Measurements from ENCODE around the gene ALDH9A1.
A peak's percentile ranks its signal among the peaks of the same experiment; 100 is the strongest.
"Not testable (repeated sequence)": the region's sequence is repeated elsewhere in the genome, so short reads cannot be mapped to it uniquely, and the experiment has no call there.

Gene ALDH9A1

DNA sequence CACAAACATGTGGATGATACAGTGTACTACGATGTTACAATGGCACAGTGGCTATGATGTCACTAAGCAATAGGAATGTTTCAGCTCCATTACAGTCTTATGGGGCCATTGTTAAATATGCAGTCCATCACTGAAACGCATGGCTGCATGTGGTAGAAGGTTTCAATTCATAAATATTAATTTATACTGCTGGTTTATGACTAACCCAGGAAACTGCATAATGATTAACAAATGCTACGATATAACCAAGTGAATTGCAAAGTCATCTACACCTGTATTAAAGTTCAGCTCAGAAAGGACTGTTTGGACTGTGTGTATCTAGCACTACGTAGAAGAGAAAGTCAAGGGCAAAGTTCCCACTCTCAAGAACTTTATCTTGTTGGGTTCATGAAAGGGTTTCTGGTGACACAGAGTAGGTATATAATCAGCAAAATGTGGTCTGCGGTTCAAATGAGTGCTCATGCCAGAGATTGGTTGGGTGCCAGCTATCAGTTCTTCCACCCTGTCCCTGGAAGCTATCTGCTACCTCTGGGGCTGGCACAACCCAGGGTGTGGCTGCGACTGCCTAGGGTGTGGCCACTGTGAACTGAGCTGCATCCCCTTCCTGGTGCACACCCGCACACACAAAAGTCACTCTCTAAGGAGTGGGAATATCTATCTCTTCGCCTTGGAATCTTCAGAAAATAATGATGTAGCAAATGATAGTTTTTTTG, 52.6 kb downstream of the ALDH9A1 start:
- no peak for DNase-seq (ENCODE audit: low read depth)

GRCh38 chr1:165644064-165644735, 54.2 kb downstream of the ALDH9A1 start:
- DNase-seq (ENCODE audit: low read depth), result no peak

- no peak for DNase-seq (ENCODE audit: low read depth)
These were observed 57.0 kb downstream of the ALDH9A1 start for GRCh38 chr1:165641231-165641987.

- no peak for DNase-seq (ENCODE audit: low read depth)
These were observed 58.3 kb downstream of the ALDH9A1 start for GRCh38 chr1:165639821-165640623.

- not testable (repeated sequence) for DNase-seq (ENCODE audit: low read depth)
These were observed 60.2 kb downstream of the ALDH9A1 start for GRCh38 chr1:165638211-165638610.

DNA sequence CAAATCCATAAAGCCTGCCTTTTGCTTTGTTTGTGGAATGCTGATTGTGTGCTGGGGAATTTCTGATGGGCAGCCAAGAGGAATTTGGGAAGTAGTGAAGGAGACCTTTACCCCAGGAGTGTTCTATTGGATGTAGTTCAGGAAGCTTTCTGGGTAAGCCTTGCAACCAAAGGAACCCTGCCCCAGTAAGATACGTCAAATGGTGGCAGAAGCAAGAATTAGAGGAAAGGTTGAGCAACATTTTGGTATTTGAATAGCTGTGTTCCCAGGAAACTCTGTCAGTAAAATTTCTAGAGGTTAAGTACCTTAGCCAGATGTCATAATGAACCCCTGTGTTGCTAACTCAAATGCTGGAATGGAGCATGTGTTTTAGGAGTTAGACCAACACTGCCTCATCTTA, 60.9 kb downstream of the ALDH9A1 start:
- DNase-seq (ENCODE audit: low read depth), result no peak

- DNase-seq (ENCODE audit: low read depth), result no peak
These were observed 62.5 kb downstream of the ALDH9A1 start for GRCh38 chr1:165635823-165636222.

DNA sequence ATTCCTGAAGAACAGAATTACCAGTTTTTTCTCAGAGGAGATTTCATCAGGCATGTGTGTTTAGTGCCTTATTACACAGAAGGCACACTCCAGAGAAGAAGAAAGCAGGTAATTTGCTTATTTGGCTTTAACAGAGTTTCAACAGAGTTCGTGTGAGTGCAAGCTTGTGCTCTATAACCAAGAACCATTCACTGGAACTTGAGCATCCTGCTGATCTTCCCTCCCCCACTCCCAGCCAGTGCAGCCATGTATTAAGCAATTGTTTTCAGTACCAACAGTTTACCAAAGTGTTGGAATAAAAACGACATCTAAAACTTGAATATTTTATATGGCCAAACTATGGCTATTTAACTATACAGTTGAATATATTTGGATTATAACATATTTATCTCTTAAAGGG, 63.0 kb downstream of the ALDH9A1 start:
- no peak for DNase-seq (ENCODE audit: low read depth)

DNA sequence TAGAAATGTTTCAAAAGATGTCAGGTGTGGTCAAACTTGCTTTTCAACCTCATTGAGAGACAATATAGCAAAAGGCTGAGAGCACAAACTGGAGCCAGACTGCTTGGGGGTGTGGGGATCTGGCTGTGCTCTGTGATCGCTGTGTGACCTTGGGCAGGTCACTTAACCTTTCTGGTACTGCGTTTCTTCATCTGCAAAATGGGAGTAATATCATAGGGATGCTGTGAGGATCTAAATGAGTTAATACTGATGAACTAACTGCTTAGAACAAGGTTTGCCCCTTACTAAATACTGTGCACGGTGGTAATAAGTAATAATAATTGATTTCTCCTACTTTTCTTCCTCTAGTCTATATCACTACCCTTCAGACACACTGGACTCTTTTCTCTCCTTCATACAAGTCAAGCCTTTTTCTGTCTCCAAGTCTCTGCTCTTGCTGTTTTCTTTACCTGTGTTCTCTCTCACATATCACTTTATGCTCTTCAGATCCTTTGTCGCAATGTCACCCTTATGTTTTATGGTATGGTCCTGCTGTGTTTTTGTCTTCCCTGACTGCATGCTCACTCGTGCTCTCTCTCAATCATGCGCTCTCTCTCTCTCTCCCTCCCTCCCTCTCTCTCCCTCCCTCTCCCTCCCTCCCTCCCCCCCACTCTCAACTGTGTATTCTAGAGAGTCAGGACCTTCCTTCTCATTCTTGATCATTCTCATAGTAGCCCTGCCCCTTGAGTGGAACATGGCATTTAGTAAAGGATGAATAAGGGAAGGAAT, 64.0 kb downstream of the ALDH9A1 start:
- no peak for DNase-seq (ENCODE audit: low read depth)

GRCh38 chr1:165633614-165634013, 64.7 kb downstream of the ALDH9A1 start:
- no peak for DNase-seq (ENCODE audit: low read depth)

GRCh38 chr1:165632491-165632890, 65.9 kb downstream of the ALDH9A1 start:
- DNase-seq (ENCODE audit: low read depth), result no peak

GRCh38 chr1:165632152-165632469, 66.3 kb downstream of the ALDH9A1 start:
- DNase-seq (ENCODE audit: low read depth), result no peak

DNA sequence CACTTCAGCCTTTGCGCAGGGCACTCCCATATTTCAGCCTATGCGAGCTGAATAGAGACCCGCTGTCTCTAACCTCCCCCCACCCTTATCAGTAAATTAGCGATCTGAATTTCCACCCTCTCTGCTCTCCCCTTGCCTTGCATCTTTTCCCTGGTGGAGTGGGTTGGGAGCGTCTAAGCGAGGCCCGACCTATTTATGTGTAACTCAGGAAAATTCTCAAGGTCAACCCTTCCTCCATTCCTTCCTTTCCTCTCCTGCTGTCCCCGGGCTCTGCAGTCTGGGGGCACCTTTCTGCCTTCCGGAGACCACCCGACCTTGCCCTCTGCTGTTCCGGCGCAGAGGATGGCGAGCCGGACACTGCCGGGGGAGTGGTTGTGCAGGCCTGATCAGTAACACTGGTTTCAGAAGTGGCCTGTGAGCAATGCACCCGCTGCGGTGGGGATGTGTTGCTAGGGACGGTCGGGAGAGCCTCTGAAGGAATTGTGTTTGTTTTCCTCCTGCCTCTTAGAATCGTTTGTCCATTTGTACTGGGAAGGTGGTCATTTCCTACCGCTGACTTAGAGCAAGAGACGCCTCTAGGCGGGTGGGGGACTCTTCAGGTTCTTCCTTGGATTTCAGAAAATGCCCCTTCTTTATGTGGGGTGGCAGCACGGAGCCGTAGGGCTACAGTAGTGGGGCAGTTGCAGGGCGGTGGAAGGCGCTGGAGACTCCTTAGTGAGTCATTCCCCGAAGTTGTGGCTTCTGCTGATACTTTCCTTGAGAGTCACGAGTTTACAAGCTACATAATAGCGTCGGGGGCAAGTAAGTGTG, 66.8 kb downstream of the ALDH9A1 start:
- DNase-seq (ENCODE audit: low read depth), result peak; percentile 81

DNA sequence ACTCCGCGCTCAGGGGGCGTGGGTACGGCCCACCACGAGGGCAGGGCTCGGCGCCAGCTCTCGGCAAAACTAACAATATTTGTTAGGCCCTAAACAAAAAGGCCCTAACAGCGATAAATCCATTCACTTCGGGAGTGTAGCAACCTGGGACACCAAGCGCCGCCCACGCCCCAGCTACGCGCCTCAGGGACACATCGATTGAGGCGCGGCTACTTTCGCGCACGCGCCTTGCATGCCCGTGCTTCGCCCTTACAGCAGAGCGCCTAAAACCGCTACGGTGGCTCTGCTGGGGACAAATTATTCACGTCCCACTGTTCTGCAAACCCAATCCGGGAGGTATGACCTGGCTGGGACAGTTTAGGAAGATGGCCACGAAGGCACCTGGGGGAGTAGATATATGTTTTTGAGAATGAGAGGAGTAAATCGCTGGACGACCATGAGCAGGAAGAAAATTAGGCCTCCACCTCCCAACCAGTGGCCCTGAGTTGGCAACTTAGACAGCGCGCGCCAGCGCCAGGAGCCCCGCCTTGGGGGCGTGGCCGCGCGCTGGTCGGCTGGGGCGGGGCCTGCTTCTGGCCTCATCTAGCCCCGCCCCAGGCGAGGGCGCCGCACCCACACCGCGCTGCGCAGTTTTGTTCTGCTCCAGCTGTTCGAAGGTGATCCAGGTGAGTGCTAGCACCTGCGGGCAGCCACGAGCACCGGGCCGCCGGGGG, 67.6 kb downstream of the ALDH9A1 start, which contains the start of gene MGST3:
MGST3 (plus strand) TSS at position 606 of the 713 bp plus-strand sequence. CDS start 18,614 bp downstream, outside the sequence.
- DNase-seq (ENCODE audit: low read depth), result peak; percentile 91

DNA sequence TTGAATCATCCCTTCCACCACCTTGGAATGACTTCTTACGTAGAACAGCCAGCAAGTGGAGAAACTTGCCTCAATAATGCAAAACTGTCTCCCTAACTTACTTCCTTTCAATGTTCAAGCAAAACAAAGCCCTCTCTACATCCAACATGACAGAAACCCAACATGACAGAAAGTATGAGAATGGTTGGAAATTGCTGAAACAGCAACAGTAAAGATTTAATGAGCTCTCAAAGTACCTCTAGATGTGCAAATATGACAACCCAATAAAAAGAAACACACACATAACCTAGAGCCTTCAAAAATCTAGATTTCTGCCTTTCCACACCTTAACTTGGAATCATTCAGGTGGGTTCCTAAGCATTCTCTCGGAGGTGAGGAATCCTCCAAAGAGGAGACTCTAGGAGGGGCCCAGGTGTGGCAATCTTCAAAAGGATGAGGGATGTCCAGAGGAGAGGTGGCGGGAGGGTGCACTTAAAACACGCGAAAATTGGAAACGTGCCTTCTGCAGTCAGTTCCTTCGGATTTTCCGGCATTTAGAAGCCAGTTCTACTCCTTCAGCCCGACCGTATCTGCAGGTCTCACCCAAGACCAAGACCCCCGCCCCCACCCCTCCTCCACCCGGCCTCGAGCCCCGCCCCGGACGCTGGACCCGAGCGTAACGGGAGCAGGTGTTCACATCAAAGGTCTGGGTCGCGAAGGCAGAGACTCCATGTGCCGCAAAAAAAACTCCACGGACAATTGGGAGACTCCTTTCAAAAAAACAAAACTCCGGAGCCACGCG, 68.3 kb downstream of the ALDH9A1 start:
- no peak for DNase-seq (ENCODE audit: low read depth)

DNA sequence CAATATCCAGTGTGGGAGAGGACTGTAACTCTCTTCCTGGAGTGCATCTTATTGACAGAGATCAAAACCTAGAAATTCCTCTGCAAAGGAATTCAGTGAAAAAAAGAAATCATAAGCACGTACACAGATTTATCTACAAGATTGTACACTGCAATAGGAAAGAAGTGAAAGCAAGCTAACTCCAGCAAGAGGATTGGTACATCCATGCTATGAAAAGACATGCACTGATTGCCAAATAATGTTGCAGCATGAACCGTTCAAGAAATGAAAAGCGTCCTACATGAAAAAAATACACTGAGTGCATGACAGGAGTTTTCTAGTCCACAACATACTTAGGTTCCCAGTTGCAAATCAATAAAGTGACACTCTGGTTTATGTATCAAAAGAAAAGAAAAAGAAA, 69.2 kb downstream of the ALDH9A1 start:
- DNase-seq (ENCODE audit: low read depth), result no peak

DNA sequence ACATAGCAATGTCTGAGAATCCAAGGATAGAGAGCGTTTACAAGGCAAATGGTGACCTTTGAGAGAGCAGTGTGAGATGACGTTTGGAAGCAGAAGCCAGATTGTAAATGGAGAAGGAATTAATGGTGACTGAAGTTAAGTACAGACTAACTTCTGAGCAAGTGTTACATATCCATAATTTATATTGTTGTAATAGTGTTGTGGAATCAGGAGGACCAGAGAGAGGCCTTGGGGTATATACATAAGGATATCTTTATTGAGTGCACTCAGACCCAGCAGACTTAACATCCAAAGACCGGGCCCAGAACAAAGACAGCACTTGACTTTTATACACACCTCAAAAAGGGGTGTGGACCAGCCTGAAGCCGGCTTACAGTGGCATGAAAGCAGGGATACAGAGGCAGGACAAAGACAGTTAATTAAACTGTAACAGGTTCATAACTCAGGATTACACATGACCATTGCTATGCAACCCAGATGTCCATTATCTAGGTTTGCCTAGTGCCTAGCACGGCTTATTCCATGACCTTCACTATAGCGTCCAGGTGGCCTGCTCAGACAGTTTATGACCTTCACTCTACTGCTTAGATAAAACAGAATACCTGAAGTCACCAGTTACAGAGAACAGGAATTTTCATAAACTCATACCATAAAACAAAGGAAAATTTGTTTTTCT, 70.1 kb downstream of the ALDH9A1 start:
- DNase-seq (ENCODE audit: low read depth), result no peak

- DNase-seq (ENCODE audit: low read depth), result no peak
These were observed 73.9 kb downstream of the ALDH9A1 start for GRCh38 chr1:165624441-165624840.

DNA sequence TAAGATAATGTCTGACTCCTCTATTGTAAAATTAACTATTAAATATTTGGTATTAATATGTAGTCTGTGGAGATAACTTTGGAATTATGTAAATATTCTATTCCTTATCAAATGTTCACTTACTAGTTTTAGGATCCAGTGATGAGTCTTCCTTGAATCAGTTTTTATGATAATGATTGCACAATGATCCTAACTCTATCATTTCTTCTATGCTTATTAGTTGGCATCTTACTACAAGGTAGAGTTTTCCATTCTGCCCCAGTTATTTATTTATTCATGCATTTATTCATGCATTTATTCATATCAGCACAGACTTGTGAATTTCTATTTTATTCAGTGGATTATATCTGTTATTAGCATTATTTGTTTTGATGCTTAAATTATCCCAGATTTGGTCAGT, 74.7 kb downstream of the ALDH9A1 start:
- DNase-seq (ENCODE audit: low read depth), result no peak
